ENCODE results near the gene B3GAT1. TPM values are rescaled to one million over a fixed set of nuclear protein-coding genes. Genes with fewer than 3 reads are reported as not detected.
A peak's percentile ranks its signal among the peaks of the same experiment; 100 is the strongest.

Gene B3GAT1
- total RNA-seq, 4 donors from 2014 or later: 0.26 to 0.93 (median 0.36) TPM

GRCh38 chr11:134374171-134374570 lies 37.9 kb downstream of the B3GAT1 start:
- no peak for TF ChIP-seq EP300 (IDR thresholded peaks at IDR 0.05)
- no peak for TF ChIP-seq CTCF (IDR thresholded peaks at IDR 0.05)
- TF ChIP-seq POLR2AphosphoS5 (IDR thresholded peaks at IDR 0.05): no peak
- no peak for TF ChIP-seq POLR2A (IDR thresholded peaks at IDR 0.05)

DNA sequence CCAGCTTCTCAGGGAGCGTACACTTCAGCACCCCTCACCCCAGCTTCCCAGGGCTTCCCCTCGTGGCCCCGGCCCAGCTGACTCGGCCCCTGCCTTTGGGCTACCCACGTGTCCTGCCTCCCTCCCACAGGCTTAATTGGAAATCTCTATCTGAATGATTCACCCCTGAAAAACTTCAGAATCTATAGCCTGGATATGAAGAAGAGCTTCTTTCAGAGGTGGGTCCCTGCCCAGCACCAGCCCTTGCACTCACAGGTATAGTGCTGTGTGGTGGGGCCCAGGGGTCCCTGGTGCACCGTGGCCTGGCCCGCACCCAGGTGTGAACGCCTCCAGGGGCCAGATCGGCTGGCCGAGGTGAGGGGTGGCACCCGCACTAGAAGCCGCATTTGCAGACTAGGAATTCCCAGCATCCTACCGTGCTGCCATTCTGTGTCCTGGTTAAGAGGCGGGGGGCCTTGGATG lies 38.4 kb downstream of the B3GAT1 start:
- WGBS: 82% methylated on average over 5 of the region's 14 CpGs
- TF ChIP-seq EP300 (IDR thresholded peaks at IDR 0.05) (no peak), POLR2A (IDR thresholded peaks at IDR 0.05) (no peak), POLR2AphosphoS5 (IDR thresholded peaks at IDR 0.05) (no peak), CTCF (IDR thresholded peaks at IDR 0.05) (no peak)
- no peaks in the 10 kb centered on the region for H3K9me3 ChIP-seq
- H3K4me1 ChIP-seq: no peaks in the 10 kb centered on the region
- H3K36me3 ChIP-seq: no peaks in the 10 kb centered on the region
- DNase-seq (ENCODE audit: low spot score in 2 of 2): peak; percentile 40 to 67
- no peak overlapping the region for H3K27ac ChIP-seq
- no peak overlapping the region for H3K4me3 ChIP-seq
- no peaks in the 10 kb centered on the region for H3K27me3 ChIP-seq

More at GRCh38 chr11:134374171-134374570, 37.9 kb downstream of the B3GAT1 start:
- H3K27me3 ChIP-seq: no peaks in the 10 kb centered on the region
- DNase-seq (ENCODE audit: low spot score in 2 of 2): peak in 1 of 2 donors; percentile 32
- WGBS: 91% methylated on average over 9 of the region's 9 CpGs
- H3K4me3 ChIP-seq: no peak overlapping the region
- H3K9me3 ChIP-seq: no peaks in the 10 kb centered on the region
- no peaks in the 10 kb centered on the region for H3K4me1 ChIP-seq
- no peaks in the 10 kb centered on the region for H3K36me3 ChIP-seq
- no peak overlapping the region for H3K27ac ChIP-seq

DNA sequence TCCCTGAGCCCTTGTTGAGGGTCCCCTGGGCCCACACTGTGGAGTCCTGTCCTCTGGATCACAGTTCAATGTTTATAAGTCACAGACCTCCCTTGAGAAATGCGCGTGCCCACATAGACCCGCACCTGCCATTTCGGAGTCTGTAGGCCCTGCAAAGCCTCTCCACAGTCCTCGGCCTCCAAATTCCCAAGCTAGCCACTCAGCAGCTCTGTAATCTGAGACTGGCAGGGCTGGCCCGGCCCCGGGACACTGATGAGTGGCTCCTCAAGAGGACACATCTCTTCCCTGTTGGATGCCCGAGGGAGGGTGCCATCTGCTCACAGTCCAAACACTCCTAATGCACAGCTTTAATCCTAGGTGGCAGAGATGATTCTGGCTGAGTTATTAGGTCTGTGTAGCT lies 39.1 kb downstream of the B3GAT1 start:
- no peak overlapping the region for H3K27ac ChIP-seq
- WGBS: 88% methylated on average over 8 of the region's 8 CpGs
- no peaks in the 10 kb centered on the region for H3K36me3 ChIP-seq
- no peaks in the 10 kb centered on the region for H3K27me3 ChIP-seq
- H3K9me3 ChIP-seq: no peaks in the 10 kb centered on the region
- DNase-seq (ENCODE audit: low spot score in 2 of 2): peak; percentile 49 to 70
- TF ChIP-seq EP300 (IDR thresholded peaks at IDR 0.05) (no peak), POLR2AphosphoS5 (IDR thresholded peaks at IDR 0.05) (no peak), CTCF (IDR thresholded peaks at IDR 0.05) (no peak), POLR2A (IDR thresholded peaks at IDR 0.05) (no peak)
- H3K4me1 ChIP-seq: no peaks in the 10 kb centered on the region
- no peak overlapping the region for H3K4me3 ChIP-seq

- H3K4me1 ChIP-seq: no peaks in the 10 kb centered on the region
- H3K4me3 ChIP-seq: no peak overlapping the region
- H3K9me3 ChIP-seq: no peaks in the 10 kb centered on the region
- no peak overlapping the region for H3K27ac ChIP-seq
- TF ChIP-seq POLR2AphosphoS5 (IDR thresholded peaks at IDR 0.05) (no peak), EP300 (IDR thresholded peaks at IDR 0.05) (no peak), POLR2A (IDR thresholded peaks at IDR 0.05) (no peak), CTCF (IDR thresholded peaks at IDR 0.05) (no peak)
- peak; percentile 37 to 40 for DNase-seq (ENCODE audit: low spot score in 2 of 2)
- 86% methylated on average over 10 of the region's 10 CpGs for WGBS
- no peaks in the 10 kb centered on the region for H3K36me3 ChIP-seq
- H3K27me3 ChIP-seq: no peaks in the 10 kb centered on the region
Observed at GRCh38 chr11:134372536-134372935, 39.5 kb downstream of the B3GAT1 start.

GRCh38 chr11:134371436-134372185 lies 40.4 kb downstream of the B3GAT1 start:
- WGBS: 87% methylated on average over 16 of the region's 22 CpGs

More at GRCh38 chr11:134371436-134372185, 40.4 kb downstream of the B3GAT1 start:
- no peaks in the 10 kb centered on the region for H3K4me1 ChIP-seq
- H3K9me3 ChIP-seq: no peaks in the 10 kb centered on the region
- H3K27ac ChIP-seq: no peak overlapping the region
- no peaks in the 10 kb centered on the region for H3K36me3 ChIP-seq
- H3K27me3 ChIP-seq: no peaks in the 10 kb centered on the region
- DNase-seq (ENCODE audit: low spot score in 2 of 2): peak; percentile 33 to 68
- H3K4me3 ChIP-seq: no peak overlapping the region
- no peak for TF ChIP-seq EP300 (IDR thresholded peaks at IDR 0.05)
- no peak for TF ChIP-seq CTCF (IDR thresholded peaks at IDR 0.05)
- TF ChIP-seq POLR2A (IDR thresholded peaks at IDR 0.05): no peak
- no peak for TF ChIP-seq POLR2AphosphoS5 (IDR thresholded peaks at IDR 0.05)
